ENCODE measurements around the gene FAM50A.
"Not testable (repeated sequence)": the region's sequence is repeated elsewhere in the genome, so short reads cannot be mapped to it uniquely, and the experiment has no call there.

The FAM50A gene

DNA sequence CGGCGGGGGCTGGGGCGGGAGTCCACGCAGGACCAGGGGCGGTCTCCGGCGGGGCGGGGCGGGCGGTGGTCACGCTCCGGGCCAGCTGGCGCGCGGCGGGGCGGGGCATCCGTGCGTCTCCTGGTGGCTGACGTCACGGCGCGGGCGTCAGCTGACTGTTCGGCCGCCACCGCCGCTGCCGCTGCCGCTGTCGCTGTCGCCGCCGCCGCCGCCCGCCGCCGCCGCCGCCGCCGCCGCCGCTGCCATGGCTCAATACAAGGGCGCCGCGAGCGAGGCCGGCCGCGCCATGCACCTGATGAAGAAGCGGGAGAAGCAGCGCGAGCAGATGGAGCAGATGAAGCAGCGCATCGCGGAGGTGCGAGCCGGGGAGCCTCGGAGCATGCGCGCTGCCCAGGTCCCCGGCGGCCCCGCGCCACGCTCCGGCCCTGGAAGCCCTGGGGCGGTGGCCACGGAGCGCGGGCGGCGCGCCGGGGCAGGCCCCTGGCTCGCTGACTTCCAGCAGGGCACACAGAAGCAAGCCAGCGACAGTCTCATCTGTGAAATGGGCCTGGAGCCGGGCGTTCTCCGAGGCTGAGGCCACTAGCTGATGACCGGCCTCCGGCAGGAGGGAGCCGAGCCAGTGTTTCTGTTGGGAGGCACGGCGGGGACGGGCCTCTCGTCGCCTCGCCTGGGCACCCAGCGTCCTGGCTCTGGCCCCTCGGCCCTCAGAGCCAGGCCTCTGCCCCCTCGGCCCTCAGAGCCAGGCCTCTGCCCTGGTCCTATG is at the start of gene FAM50A (continued):
- TF ChIP-seq, protein P1, sequence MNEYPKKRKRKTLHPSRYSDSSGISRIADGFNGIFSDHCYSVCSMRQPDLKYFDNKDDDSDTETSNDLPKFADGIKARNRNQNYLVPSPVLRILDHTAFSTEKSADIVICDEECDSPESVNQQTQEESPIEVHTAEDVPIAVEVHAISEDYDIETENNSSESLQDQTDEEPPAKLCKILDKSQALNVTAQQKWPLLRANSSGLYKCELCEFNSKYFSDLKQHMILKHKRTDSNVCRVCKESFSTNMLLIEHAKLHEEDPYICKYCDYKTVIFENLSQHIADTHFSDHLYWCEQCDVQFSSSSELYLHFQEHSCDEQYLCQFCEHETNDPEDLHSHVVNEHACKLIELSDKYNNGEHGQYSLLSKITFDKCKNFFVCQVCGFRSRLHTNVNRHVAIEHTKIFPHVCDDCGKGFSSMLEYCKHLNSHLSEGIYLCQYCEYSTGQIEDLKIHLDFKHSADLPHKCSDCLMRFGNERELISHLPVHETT (tag by site-specific recombination; IDR thresholded peaks at IDR 0.05): no peak
- TF ChIP-seq, protein P2, sequence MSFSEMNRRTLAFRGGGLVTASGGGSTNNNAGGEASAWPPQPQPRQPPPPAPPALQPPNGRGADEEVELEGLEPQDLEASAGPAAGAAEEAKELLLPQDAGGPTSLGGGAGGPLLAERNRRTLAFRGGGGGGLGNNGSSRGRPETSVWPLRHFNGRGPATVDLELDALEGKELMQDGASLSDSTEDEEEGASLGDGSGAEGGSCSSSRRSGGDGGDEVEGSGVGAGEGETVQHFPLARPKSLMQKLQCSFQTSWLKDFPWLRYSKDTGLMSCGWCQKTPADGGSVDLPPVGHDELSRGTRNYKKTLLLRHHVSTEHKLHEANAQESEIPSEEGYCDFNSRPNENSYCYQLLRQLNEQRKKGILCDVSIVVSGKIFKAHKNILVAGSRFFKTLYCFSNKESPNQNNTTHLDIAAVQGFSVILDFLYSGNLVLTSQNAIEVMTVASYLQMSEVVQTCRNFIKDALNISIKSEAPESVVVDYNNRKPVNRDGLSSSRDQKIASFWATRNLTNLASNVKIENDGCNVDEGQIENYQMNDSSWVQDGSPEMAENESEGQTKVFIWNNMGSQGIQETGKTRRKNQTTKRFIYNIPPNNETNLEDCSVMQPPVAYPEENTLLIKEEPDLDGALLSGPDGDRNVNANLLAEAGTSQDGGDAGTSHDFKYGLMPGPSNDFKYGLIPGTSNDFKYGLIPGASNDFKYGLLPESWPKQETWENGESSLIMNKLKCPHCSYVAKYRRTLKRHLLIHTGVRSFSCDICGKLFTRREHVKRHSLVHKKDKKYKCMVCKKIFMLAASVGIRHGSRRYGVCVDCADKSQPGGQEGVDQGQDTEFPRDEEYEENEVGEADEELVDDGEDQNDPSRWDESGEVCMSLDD (tag by site-specific recombination; IDR thresholded peaks at IDR 0.05): no peak
- TF ChIP-seq, protein P3, sequence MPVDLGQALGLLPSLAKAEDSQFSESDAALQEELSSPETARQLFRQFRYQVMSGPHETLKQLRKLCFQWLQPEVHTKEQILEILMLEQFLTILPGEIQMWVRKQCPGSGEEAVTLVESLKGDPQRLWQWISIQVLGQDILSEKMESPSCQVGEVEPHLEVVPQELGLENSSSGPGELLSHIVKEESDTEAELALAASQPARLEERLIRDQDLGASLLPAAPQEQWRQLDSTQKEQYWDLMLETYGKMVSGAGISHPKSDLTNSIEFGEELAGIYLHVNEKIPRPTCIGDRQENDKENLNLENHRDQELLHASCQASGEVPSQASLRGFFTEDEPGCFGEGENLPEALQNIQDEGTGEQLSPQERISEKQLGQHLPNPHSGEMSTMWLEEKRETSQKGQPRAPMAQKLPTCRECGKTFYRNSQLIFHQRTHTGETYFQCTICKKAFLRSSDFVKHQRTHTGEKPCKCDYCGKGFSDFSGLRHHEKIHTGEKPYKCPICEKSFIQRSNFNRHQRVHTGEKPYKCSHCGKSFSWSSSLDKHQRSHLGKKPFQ (tag by site-specific recombination; IDR thresholded peaks at IDR 0.05): no peak
- TF ChIP-seq ZNF202 (tag by site-specific recombination; IDR thresholded peaks at IDR 0.05; ENCODE audit: borderline replicate concordance) (no peak), KLF9 (tag by site-specific recombination; IDR thresholded peaks at IDR 0.05; ENCODE audit: low read depth) (no peak), ZNF175 (tag by site-specific recombination; IDR thresholded peaks at IDR 0.05) (no peak), ZNF544 (tag by site-specific recombination; IDR thresholded peaks at IDR 0.05) (no peak), PRDM1 (tag by site-specific recombination; IDR thresholded peaks at IDR 0.05) (no peak), REPIN1 (tag by site-specific recombination; IDR thresholded peaks at IDR 0.05; ENCODE audit: low read depth) (no peak), ZNF223 (tag by site-specific recombination; IDR thresholded peaks at IDR 0.05) (no peak), ZNF707 (tag by site-specific recombination; IDR thresholded peaks at IDR 0.05) (no peak)
- TF ChIP-seq, protein P4, sequence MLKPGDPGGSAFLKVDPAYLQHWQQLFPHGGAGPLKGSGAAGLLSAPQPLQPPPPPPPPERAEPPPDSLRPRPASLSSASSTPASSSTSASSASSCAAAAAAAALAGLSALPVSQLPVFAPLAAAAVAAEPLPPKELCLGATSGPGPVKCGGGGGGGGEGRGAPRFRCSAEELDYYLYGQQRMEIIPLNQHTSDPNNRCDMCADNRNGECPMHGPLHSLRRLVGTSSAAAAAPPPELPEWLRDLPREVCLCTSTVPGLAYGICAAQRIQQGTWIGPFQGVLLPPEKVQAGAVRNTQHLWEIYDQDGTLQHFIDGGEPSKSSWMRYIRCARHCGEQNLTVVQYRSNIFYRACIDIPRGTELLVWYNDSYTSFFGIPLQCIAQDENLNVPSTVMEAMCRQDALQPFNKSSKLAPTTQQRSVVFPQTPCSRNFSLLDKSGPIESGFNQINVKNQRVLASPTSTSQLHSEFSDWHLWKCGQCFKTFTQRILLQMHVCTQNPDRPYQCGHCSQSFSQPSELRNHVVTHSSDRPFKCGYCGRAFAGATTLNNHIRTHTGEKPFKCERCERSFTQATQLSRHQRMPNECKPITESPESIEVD (tag by site-specific recombination; IDR thresholded peaks at IDR 0.05): no peak
- TF ChIP-seq, protein P5, sequence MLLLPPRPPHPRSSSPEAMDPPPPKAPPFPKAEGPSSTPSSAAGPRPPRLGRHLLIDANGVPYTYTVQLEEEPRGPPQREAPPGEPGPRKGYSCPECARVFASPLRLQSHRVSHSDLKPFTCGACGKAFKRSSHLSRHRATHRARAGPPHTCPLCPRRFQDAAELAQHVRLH (tag by site-specific recombination; IDR thresholded peaks at IDR 0.05): no peak

DNA sequence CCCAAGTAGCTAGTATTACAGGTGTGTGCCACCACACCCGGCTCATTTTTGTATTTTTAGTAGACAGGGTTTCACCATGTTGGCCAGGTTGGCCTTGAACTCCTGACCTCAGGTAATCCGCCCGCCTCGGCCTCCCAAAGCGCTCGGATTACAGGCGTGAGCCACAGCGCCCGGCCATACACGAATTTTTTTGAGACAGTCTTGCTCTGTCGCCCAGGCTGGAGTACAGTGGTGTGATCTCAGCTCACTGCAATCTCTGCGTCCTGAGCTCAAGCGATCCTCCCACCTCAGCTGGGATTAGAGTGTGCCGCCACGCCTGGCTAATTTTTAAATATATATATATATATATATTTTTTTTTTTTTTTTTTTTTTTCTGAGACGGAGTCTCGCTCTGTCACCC is 47.6 kb upstream of the FAM50A start:
- ChIA-PET CTCF (interaction anchor here (0.7 to 1.1 kb wide), 2 partner anchors 23 to 369 kb away, joined by 3 read pairs; no protein-coding TSS in a partner anchor), POLR2A (interaction anchor here (0.9 kb wide), 1 partner anchor 17 kb away, joined by 6 read pairs; the partner anchor contains the start of gene EMD)
- H3K27ac ChIP-seq (ENCODE audit: extremely low read depth, low read depth, low read length); H3K4me3 ChIP-seq (ENCODE audit: low read depth, low read length); H3K9me3 ChIP-seq (ENCODE audit: control insufficient read depth, insufficient read depth, low read depth, low read length); H3K4me1 ChIP-seq (ENCODE audit: control insufficient read depth, insufficient read depth, low read length): not testable (repeated sequence)
- peaks cover 0 to 26% of the 10 kb centered on the region in 2 experiments; a peak in 1 of 3 replicates for H3K36me3 ChIP-seq (ENCODE audit: control insufficient read depth in 2 of 2, insufficient read depth in 1 of 2, low read length in 2 of 2)
